ENCODE results near the gene WDR17. TPM values are rescaled to one million over a fixed set of nuclear protein-coding genes. Genes with fewer than 3 reads are reported as not detected.

WDR17 gene
- total RNA-seq, 1 experiment from 2014 or later: 4.4 TPM

DNA sequence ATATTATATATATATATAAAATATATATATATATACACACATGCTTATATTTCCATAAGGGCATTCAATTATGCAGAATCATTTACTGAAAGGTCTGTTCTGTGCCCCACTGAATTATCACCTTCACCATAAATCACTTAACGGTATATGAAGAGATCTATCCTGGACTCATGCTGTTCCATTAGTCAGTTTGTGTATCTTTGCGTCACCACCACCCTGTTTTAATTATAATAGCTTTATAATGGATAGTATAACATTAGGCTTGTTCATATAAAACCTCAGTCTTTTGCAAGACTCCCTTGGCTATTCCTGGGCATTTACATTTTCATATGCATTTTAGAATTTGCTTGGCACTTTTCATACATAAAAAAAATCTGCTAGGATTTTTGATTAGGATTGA, 19.1 kb downstream of the WDR17 start:
- POLR2A ChIA-PET: no interaction called here

DNA sequence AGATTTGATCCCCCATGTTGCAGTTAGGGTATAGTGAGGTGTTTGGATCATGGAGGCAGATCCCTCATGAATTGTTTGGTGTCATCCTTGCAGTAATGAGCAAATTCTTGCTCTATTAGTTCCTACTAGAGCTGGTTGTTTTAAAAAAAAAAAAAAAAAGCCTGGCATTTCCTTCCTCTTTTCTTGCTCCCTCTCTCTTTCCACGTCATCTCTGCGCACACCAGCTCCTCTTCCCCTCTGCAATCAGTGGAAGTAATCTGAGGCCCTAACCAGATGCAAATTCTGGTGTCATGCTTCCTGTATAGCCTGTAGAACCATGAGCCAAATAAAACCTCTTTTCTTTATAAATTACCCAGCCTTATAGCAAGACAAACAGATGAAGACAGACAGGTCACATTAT, 24.5 kb downstream of the WDR17 start:
- ChIA-PET CTCF (no interaction called here), POLR2A (no interaction called here)
- Mint-ChIP-seq H3K27me3 (ENCODE audit: low read depth) (no peaks in the 10 kb centered on the region; the same call in 1 of the 2 replicates), H3K9me3 (peaks cover 31% of the 10 kb centered on the region), H3K4me1 (no peaks in the 10 kb centered on the region), H3K27ac (no peak overlapping the region), H3K36me3 (peaks cover 17% of the 10 kb centered on the region), H3K4me3 (no peak overlapping the region)
- ATAC-seq: no peak
- TF ChIP-seq, protein P1, sequence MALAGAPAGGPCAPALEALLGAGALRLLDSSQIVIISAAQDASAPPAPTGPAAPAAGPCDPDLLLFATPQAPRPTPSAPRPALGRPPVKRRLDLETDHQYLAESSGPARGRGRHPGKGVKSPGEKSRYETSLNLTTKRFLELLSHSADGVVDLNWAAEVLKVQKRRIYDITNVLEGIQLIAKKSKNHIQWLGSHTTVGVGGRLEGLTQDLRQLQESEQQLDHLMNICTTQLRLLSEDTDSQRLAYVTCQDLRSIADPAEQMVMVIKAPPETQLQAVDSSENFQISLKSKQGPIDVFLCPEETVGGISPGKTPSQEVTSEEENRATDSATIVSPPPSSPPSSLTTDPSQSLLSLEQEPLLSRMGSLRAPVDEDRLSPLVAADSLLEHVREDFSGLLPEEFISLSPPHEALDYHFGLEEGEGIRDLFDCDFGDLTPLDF (CRISPR knock-in tag; IDR thresholded peaks at IDR 0.05): no peak
- no peak for DNase-seq (ENCODE audit: low spot score)

More for the DNA sequence above, 19.1 kb downstream of the WDR17 start:
- CTCF ChIA-PET: no interaction called here
- ATAC-seq: no peak
- Mint-ChIP-seq H3K4me1 (no peaks in the 10 kb centered on the region), H3K9me3 (peaks cover 6% of the 10 kb centered on the region), H3K4me3 (no peak overlapping the region), H3K36me3 (no peaks in the 10 kb centered on the region), H3K27me3 (ENCODE audit: low read depth) (no peaks in the 10 kb centered on the region), H3K27ac (no peak overlapping the region)
- TF ChIP-seq ZNF416 (CRISPR knock-in tag; IDR thresholded peaks at IDR 0.05) (no peak), ZNF263 (CRISPR knock-in tag; IDR thresholded peaks at IDR 0.05; ENCODE audit: low read depth) (no peak), RELA (CRISPR knock-in tag; IDR thresholded peaks at IDR 0.05; ENCODE audit: borderline replicate concordance) (no peak)
- TF ChIP-seq, protein P2, sequence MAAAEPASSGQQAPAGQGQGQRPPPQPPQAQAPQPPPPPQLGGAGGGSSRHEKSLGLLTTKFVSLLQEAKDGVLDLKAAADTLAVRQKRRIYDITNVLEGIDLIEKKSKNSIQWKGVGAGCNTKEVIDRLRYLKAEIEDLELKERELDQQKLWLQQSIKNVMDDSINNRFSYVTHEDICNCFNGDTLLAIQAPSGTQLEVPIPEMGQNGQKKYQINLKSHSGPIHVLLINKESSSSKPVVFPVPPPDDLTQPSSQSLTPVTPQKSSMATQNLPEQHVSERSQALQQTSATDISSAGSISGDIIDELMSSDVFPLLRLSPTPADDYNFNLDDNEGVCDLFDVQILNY (CRISPR knock-in tag; IDR thresholded peaks at IDR 0.05): no peak
- TF ChIP-seq, protein P3, sequence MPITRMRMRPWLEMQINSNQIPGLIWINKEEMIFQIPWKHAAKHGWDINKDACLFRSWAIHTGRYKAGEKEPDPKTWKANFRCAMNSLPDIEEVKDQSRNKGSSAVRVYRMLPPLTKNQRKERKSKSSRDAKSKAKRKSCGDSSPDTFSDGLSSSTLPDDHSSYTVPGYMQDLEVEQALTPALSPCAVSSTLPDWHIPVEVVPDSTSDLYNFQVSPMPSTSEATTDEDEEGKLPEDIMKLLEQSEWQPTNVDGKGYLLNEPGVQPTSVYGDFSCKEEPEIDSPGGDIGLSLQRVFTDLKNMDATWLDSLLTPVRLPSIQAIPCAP (CRISPR knock-in tag; IDR thresholded peaks at IDR 0.05): no peak
- TF ChIP-seq, protein P4, sequence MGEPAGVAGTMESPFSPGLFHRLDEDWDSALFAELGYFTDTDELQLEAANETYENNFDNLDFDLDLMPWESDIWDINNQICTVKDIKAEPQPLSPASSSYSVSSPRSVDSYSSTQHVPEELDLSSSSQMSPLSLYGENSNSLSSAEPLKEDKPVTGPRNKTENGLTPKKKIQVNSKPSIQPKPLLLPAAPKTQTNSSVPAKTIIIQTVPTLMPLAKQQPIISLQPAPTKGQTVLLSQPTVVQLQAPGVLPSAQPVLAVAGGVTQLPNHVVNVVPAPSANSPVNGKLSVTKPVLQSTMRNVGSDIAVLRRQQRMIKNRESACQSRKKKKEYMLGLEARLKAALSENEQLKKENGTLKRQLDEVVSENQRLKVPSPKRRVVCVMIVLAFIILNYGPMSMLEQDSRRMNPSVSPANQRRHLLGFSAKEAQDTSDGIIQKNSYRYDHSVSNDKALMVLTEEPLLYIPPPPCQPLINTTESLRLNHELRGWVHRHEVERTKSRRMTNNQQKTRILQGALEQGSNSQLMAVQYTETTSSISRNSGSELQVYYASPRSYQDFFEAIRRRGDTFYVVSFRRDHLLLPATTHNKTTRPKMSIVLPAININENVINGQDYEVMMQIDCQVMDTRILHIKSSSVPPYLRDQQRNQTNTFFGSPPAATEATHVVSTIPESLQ (CRISPR knock-in tag; IDR thresholded peaks at IDR 0.05): no peak
- TF ChIP-seq, protein P5, sequence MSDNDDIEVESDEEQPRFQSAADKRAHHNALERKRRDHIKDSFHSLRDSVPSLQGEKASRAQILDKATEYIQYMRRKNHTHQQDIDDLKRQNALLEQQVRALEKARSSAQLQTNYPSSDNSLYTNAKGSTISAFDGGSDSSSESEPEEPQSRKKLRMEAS (CRISPR knock-in tag; IDR thresholded peaks at IDR 0.05): no peak
- no peak for DNase-seq (ENCODE audit: low spot score)

DNA sequence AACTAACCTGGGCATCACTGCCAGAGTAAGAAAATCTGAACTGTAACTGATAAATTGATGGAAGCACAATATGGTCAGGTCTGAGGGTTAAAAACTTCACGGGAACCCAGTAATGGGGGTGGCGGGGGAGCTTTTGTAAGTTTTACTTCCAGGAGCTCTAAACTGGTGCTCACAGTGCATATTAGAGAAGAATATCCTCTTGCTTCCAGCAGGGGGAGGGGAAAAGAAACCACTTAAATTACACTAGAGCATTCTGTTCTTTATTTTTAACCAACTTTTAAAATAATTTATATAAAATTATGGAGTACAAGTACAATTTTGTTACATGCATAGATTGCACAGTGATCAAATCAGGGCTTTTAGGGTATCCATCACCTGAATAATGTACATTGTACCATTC, 33.7 kb downstream of the WDR17 start:
- CTCF ChIA-PET: interaction anchor here (0.7 to 1.0 kb wide), 4 partner anchors 12 to 145 kb away, joined by 3 to 5 read pairs (median 3); partner anchors contain the start of gene WDR17
- H3K9me3 Mint-ChIP-seq: peaks cover 7% of the 10 kb centered on the region
- DNase-seq (ENCODE audit: low spot score): no peak
- H3K27me3 Mint-ChIP-seq (ENCODE audit: low read depth): no peaks in the 10 kb centered on the region
- H3K27ac Mint-ChIP-seq: no peak overlapping the region
- H3K4me1 Mint-ChIP-seq: peaks cover 2% of the 10 kb centered on the region
- POLR2A ChIA-PET: no interaction called here
- no peak overlapping the region for H3K4me3 Mint-ChIP-seq
- peaks cover 3% of the 10 kb centered on the region; the same call in 1 of the 2 replicates for H3K36me3 Mint-ChIP-seq
- no peak; the same call in 1 of the 2 replicates for ATAC-seq
- TF ChIP-seq PRRX2 (CRISPR knock-in tag; IDR thresholded peaks at IDR 0.05) (no peak), ATF1 (CRISPR knock-in tag; IDR thresholded peaks at IDR 0.05) (no peak)
- TF ChIP-seq, protein P6, sequence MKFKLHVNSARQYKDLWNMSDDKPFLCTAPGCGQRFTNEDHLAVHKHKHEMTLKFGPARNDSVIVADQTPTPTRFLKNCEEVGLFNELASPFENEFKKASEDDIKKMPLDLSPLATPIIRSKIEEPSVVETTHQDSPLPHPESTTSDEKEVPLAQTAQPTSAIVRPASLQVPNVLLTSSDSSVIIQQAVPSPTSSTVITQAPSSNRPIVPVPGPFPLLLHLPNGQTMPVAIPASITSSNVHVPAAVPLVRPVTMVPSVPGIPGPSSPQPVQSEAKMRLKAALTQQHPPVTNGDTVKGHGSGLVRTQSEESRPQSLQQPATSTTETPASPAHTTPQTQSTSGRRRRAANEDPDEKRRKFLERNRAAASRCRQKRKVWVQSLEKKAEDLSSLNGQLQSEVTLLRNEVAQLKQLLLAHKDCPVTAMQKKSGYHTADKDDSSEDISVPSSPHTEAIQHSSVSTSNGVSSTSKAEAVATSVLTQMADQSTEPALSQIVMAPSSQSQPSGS (CRISPR knock-in tag; IDR thresholded peaks at IDR 0.05; ENCODE audit: borderline replicate concordance, low read depth): no peak
- TF ChIP-seq, protein P7, sequence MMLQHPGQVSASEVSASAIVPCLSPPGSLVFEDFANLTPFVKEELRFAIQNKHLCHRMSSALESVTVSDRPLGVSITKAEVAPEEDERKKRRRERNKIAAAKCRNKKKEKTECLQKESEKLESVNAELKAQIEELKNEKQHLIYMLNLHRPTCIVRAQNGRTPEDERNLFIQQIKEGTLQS (CRISPR knock-in tag; conservative IDR thresholded peaks at IDR 0.05): no peak
- TF ChIP-seq, protein P8, sequence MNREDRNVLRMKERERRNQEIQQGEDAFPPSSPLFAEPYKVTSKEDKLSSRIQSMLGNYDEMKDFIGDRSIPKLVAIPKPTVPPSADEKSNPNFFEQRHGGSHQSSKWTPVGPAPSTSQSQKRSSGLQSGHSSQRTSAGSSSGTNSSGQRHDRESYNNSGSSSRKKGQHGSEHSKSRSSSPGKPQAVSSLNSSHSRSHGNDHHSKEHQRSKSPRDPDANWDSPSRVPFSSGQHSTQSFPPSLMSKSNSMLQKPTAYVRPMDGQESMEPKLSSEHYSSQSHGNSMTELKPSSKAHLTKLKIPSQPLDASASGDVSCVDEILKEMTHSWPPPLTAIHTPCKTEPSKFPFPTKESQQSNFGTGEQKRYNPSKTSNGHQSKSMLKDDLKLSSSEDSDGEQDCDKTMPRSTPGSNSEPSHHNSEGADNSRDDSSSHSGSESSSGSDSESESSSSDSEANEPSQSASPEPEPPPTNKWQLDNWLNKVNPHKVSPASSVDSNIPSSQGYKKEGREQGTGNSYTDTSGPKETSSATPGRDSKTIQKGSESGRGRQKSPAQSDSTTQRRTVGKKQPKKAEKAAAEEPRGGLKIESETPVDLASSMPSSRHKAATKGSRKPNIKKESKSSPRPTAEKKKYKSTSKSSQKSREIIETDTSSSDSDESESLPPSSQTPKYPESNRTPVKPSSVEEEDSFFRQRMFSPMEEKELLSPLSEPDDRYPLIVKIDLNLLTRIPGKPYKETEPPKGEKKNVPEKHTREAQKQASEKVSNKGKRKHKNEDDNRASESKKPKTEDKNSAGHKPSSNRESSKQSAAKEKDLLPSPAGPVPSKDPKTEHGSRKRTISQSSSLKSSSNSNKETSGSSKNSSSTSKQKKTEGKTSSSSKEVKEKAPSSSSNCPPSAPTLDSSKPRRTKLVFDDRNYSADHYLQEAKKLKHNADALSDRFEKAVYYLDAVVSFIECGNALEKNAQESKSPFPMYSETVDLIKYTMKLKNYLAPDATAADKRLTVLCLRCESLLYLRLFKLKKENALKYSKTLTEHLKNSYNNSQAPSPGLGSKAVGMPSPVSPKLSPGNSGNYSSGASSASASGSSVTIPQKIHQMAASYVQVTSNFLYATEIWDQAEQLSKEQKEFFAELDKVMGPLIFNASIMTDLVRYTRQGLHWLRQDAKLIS (CRISPR knock-in tag; IDR thresholded peaks at IDR 0.05; ENCODE audit: borderline replicate concordance): no peak
- TF ChIP-seq, protein P9, sequence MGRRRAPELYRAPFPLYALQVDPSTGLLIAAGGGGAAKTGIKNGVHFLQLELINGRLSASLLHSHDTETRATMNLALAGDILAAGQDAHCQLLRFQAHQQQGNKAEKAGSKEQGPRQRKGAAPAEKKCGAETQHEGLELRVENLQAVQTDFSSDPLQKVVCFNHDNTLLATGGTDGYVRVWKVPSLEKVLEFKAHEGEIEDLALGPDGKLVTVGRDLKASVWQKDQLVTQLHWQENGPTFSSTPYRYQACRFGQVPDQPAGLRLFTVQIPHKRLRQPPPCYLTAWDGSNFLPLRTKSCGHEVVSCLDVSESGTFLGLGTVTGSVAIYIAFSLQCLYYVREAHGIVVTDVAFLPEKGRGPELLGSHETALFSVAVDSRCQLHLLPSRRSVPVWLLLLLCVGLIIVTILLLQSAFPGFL (CRISPR knock-in tag; IDR thresholded peaks at IDR 0.05; ENCODE audit: borderline replicate concordance): no peak
- TF ChIP-seq, protein P10, sequence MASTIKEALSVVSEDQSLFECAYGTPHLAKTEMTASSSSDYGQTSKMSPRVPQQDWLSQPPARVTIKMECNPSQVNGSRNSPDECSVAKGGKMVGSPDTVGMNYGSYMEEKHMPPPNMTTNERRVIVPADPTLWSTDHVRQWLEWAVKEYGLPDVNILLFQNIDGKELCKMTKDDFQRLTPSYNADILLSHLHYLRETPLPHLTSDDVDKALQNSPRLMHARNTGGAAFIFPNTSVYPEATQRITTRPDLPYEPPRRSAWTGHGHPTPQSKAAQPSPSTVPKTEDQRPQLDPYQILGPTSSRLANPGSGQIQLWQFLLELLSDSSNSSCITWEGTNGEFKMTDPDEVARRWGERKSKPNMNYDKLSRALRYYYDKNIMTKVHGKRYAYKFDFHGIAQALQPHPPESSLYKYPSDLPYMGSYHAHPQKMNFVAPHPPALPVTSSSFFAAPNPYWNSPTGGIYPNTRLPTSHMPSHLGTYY (CRISPR knock-in tag; IDR thresholded peaks at IDR 0.05): no peak
